ENCODE results near the gene NR4A1.

DNA sequence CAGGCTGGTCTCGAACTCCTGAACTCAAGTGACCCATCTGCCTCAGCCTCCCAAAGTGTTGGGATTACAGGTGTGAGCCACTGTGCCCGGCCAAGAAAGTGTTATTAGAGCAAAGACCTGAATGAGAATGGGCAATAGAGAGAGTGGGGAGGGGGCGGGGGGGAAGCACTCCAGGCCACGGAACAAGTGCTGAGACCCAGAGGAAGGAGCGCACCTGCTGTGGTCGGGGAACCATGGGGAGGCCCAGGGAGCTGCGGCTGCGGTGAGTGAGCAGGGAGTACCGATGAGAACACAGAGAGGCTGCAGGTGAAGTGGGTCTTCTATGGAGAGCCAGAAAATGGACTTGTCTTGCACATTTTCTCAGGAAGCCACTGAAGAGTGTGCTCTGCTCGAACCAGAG is 39.0 kb downstream of the NR4A1 start:
- TF ChIP-seq, protein P1, sequence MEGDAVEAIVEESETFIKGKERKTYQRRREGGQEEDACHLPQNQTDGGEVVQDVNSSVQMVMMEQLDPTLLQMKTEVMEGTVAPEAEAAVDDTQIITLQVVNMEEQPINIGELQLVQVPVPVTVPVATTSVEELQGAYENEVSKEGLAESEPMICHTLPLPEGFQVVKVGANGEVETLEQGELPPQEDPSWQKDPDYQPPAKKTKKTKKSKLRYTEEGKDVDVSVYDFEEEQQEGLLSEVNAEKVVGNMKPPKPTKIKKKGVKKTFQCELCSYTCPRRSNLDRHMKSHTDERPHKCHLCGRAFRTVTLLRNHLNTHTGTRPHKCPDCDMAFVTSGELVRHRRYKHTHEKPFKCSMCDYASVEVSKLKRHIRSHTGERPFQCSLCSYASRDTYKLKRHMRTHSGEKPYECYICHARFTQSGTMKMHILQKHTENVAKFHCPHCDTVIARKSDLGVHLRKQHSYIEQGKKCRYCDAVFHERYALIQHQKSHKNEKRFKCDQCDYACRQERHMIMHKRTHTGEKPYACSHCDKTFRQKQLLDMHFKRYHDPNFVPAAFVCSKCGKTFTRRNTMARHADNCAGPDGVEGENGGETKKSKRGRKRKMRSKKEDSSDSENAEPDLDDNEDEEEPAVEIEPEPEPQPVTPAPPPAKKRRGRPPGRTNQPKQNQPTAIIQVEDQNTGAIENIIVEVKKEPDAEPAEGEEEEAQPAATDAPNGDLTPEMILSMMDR (conservative IDR thresholded peaks at IDR 0.05; ENCODE audit: low read depth, low read length), result no peak
- TF ChIP-seq EZH2 (IDR thresholded peaks at IDR 0.05; ENCODE audit: low read length, unreplicated experiment) (no peak), EZH2phosphoT487 (IDR thresholded peaks at IDR 0.05; ENCODE audit: borderline replicate concordance, low read length) (no peak)
